Measurements from ENCODE around the gene CDK19. TPM values are rescaled to one million over a fixed set of nuclear protein-coding genes. Genes with fewer than 3 reads are reported as not detected.

The CDK19 gene
- total and polyA plus RNA-seq, 9 of the 15 experiments (the other 6 are each of a cell fraction or from before 2014, with no cell fraction given), result 3.8 to 15.2 (median 7.4) TPM

DNA sequence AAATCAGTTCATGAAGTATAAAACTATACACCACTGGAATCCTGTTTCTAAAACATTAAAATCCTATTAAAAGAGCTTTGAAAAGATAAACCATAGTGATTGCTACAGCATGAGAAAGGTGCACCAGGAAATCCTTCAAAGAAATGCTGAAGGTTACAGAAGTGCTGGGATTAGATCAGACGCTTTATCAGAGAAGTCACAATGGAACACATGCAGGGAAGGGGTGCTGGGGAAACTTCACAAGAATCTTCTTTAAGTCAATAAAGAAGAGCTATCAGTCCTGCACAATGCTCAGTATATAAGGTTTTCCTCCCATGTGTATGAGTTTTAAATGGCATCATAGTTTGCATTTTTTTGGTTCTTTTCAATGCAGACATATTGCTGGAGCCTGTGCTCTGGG lies 201.2 kb downstream of the CDK19 start (continued):
- TF ChIP-seq, protein P1, sequence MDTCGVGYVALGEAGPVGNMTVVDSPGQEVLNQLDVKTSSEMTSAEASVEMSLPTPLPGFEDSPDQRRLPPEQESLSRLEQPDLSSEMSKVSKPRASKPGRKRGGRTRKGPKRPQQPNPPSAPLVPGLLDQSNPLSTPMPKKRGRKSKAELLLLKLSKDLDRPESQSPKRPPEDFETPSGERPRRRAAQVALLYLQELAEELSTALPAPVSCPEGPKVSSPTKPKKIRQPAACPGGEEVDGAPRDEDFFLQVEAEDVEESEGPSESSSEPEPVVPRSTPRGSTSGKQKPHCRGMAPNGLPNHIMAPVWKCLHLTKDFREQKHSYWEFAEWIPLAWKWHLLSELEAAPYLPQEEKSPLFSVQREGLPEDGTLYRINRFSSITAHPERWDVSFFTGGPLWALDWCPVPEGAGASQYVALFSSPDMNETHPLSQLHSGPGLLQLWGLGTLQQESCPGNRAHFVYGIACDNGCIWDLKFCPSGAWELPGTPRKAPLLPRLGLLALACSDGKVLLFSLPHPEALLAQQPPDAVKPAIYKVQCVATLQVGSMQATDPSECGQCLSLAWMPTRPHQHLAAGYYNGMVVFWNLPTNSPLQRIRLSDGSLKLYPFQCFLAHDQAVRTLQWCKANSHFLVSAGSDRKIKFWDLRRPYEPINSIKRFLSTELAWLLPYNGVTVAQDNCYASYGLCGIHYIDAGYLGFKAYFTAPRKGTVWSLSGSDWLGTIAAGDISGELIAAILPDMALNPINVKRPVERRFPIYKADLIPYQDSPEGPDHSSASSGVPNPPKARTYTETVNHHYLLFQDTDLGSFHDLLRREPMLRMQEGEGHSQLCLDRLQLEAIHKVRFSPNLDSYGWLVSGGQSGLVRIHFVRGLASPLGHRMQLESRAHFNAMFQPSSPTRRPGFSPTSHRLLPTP (IDR thresholded peaks at IDR 0.05; ENCODE audit: borderline replicate concordance, extremely low read depth, insufficient read length), result no peak
- TF ChIP-seq ZNF41 (CRISPR knock-in tag; conservative IDR thresholded peaks at IDR 0.05) (no peak), NCOA1 (IDR thresholded peaks at IDR 0.05; ENCODE audit: low read depth) (no peak), U2AF1 (optimal IDR thresholded peaks at IDR 0.05; ENCODE audit: low read depth, low read length) (no peak), EP400 (IDR thresholded peaks at IDR 0.05) (no peak), PHB2 (IDR thresholded peaks at IDR 0.05; ENCODE audit: low read depth) (no peak), NRF1 (conservative IDR thresholded peaks at IDR 0.05 in 1 of 2, IDR thresholded peaks at IDR 0.05 in 1 of 2) (no peak), LEF1 (IDR thresholded peaks at IDR 0.05) (no peak), ZNF780A (CRISPR knock-in tag; IDR thresholded peaks at IDR 0.05) (no peak)
- TF ChIP-seq, protein P2, sequence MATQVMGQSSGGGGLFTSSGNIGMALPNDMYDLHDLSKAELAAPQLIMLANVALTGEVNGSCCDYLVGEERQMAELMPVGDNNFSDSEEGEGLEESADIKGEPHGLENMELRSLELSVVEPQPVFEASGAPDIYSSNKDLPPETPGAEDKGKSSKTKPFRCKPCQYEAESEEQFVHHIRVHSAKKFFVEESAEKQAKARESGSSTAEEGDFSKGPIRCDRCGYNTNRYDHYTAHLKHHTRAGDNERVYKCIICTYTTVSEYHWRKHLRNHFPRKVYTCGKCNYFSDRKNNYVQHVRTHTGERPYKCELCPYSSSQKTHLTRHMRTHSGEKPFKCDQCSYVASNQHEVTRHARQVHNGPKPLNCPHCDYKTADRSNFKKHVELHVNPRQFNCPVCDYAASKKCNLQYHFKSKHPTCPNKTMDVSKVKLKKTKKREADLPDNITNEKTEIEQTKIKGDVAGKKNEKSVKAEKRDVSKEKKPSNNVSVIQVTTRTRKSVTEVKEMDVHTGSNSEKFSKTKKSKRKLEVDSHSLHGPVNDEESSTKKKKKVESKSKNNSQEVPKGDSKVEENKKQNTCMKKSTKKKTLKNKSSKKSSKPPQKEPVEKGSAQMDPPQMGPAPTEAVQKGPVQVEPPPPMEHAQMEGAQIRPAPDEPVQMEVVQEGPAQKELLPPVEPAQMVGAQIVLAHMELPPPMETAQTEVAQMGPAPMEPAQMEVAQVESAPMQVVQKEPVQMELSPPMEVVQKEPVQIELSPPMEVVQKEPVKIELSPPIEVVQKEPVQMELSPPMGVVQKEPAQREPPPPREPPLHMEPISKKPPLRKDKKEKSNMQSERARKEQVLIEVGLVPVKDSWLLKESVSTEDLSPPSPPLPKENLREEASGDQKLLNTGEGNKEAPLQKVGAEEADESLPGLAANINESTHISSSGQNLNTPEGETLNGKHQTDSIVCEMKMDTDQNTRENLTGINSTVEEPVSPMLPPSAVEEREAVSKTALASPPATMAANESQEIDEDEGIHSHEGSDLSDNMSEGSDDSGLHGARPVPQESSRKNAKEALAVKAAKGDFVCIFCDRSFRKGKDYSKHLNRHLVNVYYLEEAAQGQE (IDR thresholded peaks at IDR 0.05; ENCODE audit: borderline replicate concordance), result no peak
- TF ChIP-seq, protein P2 (CRISPR knock-in tag; IDR thresholded peaks at IDR 0.05; ENCODE audit: low read depth), result no peak

All from K562 (cell line).